ENCODE results near the gene TNFRSF18.

TNFRSF18 gene

GRCh38 chr1:1226566-1227362 lies 20.4 kb upstream of the TNFRSF18 start:
- no peak for DNase-seq

- DNase-seq = peak in 1 of 2 donors; percentile 1
These were observed 19.5 kb upstream of the TNFRSF18 start for GRCh38 chr1:1225913-1226312.

- no peak for DNase-seq
These were observed 18.9 kb upstream of the TNFRSF18 start for GRCh38 chr1:1225238-1225845.

GRCh38 chr1:1223891-1224290 lies 17.5 kb upstream of the TNFRSF18 start:
- no peak for DNase-seq

GRCh38 chr1:1223321-1223720 lies 16.9 kb upstream of the TNFRSF18 start:
- DNase-seq = no peak

GRCh38 chr1:1222575-1223225 lies 16.3 kb upstream of the TNFRSF18 start:
- DNase-seq = no peak

GRCh38 chr1:1221887-1222574 lies 15.6 kb upstream of the TNFRSF18 start:
- DNase-seq = no peak

GRCh38 chr1:1220197-1220596 lies 13.8 kb upstream of the TNFRSF18 start:
- no peak for DNase-seq

GRCh38 chr1:1219341-1219740 lies 12.9 kb upstream of the TNFRSF18 start:
- no peak for DNase-seq

GRCh38 chr1:1218524-1219200 lies 12.3 kb upstream of the TNFRSF18 start:
- DNase-seq = no peak

- DNase-seq = peak in 1 of 2 donors; percentile 6
These were observed 11.5 kb upstream of the TNFRSF18 start for GRCh38 chr1:1217621-1218523.

GRCh38 chr1:1216770-1217620 lies 10.6 kb upstream of the TNFRSF18 start:
- no peak for DNase-seq

GRCh38 chr1:1215881-1216605 lies 9.7 kb upstream of the TNFRSF18 start:
- DNase-seq = no peak

GRCh38 chr1:1215080-1215676 lies 8.8 kb upstream of the TNFRSF18 start:
- DNase-seq = no peak

- DNase-seq = no peak
These were observed 7.2 kb upstream of the TNFRSF18 start, which contains the start of gene TNFRSF4 for GRCh38 chr1:1213345-1214265. TSS of gene TNFRSF4 (minus strand) at chr1:1214153. CDS start at chr1:1214127, 26 bp downstream.

- no peak for DNase-seq
These were observed 6.5 kb upstream of the TNFRSF18 start for GRCh38 chr1:1212780-1213344.

- DNase-seq = no peak
These were observed 5.4 kb upstream of the TNFRSF18 start for GRCh38 chr1:1211541-1212441.
